Gastroesophageal sphincter (tissue), 4 donors: Measurements from ENCODE around the gene COL5A1. TPM values are rescaled to one million over a fixed set of nuclear protein-coding genes. Genes with fewer than 3 reads are reported as not detected.

Experiments
- ATAC-seq: fragments of 150-250 bp; one replicate; pipeline ENCODE4 v1.9.1; 2016; ENCODE audit warnings: mild to moderate bottlenecking, moderate library complexity
- H3K27ac ChIP-seq, 4 donors: fragments of 200-600 bp; sonication (generic) in 3 of 4; 1 replicate in 3 of 4; 2 replicates in 1 of 4; pipeline ENCODE4 v1.5.1; 2016 to 2019
- H3K27me3 ChIP-seq: fragments of 200-600 bp; sonication (generic); one replicate; pipeline ENCODE4 v1.5.1; 2019
- H3K36me3 ChIP-seq, 2 donors: fragments of 200-600 bp; sonication (generic); one replicate each; pipeline ENCODE4 v1.5.1; 2019; ENCODE audit warnings: control low read depth in 1 of 2
- H3K4me1 ChIP-seq, 3 donors: fragments of 200-600 bp; sonication (generic); 1 replicate in 2 of 3; 2 replicates in 1 of 3; pipeline ENCODE4 v1.5.1; 2016 to 2019; ENCODE audit warnings: control low read depth in 2 of 3
- H3K4me3 ChIP-seq, 2 donors: fragments of 200-600 bp; sonication (generic); one replicate each; pipeline ENCODE4 v1.5.1; 2019; ENCODE audit warnings: mild to moderate bottlenecking in 1 of 2, moderate library complexity in 1 of 2
- H3K9me3 ChIP-seq, 3 donors: fragments of 200-600 bp; sonication (generic); one replicate each; pipeline ENCODE4 v1.5.1; 2017 to 2019; ENCODE audit warnings: control low read depth in 2 of 3
- CTCF ChIP-seq, 4 experiments: fragments of 200-600 bp in 2 of 4; fragments of 450-650 bp in 2 of 4; sonication (generic) in 1 of 4; IDR thresholded peaks; one replicate each; pipeline ENCODE4 v1.5.1; 2017 to 2019; ENCODE audit warnings: antibody characterized with exemption in 4 of 4, mild to moderate bottlenecking in 2 of 4, moderate library complexity in 2 of 4
- EP300 ChIP-seq: sonication (generic); formaldehyde crosslinking; IDR thresholded peaks from one replicate; pipeline ENCODE4 v1.6.1; 2017; ENCODE audit warnings: antibody characterized with exemption, mild to moderate bottlenecking
- POLR2A ChIP-seq, 2 donors: fragments of 450-650 bp; IDR thresholded peaks; one replicate each; pipeline ENCODE4 v1.6.1; 2017; ENCODE audit warnings: antibody characterized with exemption in 2 of 2, mild to moderate bottlenecking in 2 of 2, moderate library complexity in 1 of 2
- POLR2AphosphoS5 ChIP-seq: sonication (generic); formaldehyde crosslinking; IDR thresholded peaks from one replicate; pipeline ENCODE4 v1.6.1; 2017; ENCODE audit warnings: antibody characterized with exemption
- WGBS, 2 donors: methylation state at CpG; one replicate each; pipeline ENCODE4 v1.1.5; 2018; ENCODE audit warnings: low coverage in 1 of 2; 5-methylcytosine and 5-hydroxymethylcytosine counted together
- small RNA-seq, 4 donors: library from RNA; depleted of rRNA; stranded (forward); fragments of <200 nt; gene quantifications; one replicate each; pipeline ENCODE3, GENCODE V24; 2016
- total RNA-seq, 4 donors: library from RNA; depleted of rRNA; stranded (reverse); fragments of >200 nt; gene quantifications; one replicate each; pipeline ENCODE4 v1.1.0, GENCODE V29; 2016

COL5A1 gene
- total RNA-seq, 4 donors from 2014 or later, result 48.5 to 86.4 (median 74.9) TPM

DNA sequence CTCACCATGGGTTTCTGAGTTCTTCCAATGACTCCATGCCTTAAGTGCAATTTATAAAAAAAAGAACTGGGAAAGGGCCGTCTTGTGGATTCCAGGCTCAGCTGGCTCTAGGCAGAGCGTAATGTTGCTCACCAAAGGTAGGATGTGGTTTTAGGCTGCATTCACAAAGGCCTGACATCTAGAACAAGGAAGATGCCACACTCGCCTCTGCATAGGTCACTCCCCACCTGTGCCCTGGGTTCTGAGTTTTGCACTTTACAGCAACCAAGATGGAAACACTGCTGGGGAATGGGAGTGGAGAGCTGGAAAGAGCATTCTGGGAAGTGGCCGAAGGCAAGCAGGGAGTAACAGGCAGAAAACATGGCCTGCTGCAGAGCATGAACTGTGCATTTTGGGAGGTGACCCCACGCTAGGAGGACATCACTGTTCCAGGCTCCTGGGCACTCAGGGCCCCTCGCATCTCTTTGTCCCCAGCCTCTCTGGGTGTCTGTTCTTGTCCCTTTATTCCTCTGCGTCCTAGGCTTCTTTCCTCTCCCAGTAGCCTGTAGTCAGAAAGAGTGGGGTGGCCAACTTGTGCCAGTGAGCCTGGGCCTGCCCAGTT, 251.3 kb downstream of the COL5A1 start:
- Histone ChIP-seq H3K9me3 (peaks cover 0 to 9% (median 0%) of the 10 kb centered on the region in 3 donors), H3K27me3 (peaks cover 20% of the 10 kb centered on the region), H3K4me1 (peaks cover 0 to 26% (median 13%) of the 10 kb centered on the region in 3 donors), H3K36me3 (no peaks in the 10 kb centered on the region), H3K27ac (no peak overlapping the region), H3K4me3 (no peak overlapping the region)
- TF ChIP-seq EP300 (no peak), CTCF (IDR thresholded peaks at IDR 0.05) (no peak), POLR2AphosphoS5 (no peak), POLR2A (IDR thresholded peaks at IDR 0.05) (no peak)
- 76 to 100% methylated on average over 4 to 5 of the region's 7 CpGs for WGBS, 2 donors
- no peak for ATAC-seq

Small RNAs within 50 kb of the gene (small RNA-seq; reads per million reads assigned to genes)
- gene AL603650.1, result 0 reads per million in 4 donors
- gene MIR3689A, result 0 reads per million in 4 donors
- 0 reads per million in 4 donors for gene MIR3689B
- gene MIR3689C, result 0 reads per million in 4 donors
- 0 reads per million in 4 donors for gene MIR3689D1
- 0 reads per million in 4 donors for gene MIR3689D2
- 0 reads per million in 4 donors for gene MIR3689E
- 0 reads per million in 4 donors for gene MIR3689F

Other genes starting within 250 kb of the COL5A1 start
- gene FCN2, start 239.0 kb downstream of the COL5A1 start, total RNA-seq, result not detected